Activated T-helper 2 cell treated with anti-CD3 and anti-CD28 coated beads, Interferon-gamma antibody, Interleukin-2, Interleukin-4, amounts not matched to agents 10 μg/mL and 5 μg/mL and 100 μg/mL, durations not matched to agents 14 hours and 24 hours and 36 hours (primary cell): ENCODE measurements around the gene ALDOC. TPM values are rescaled to one million over a fixed set of nuclear protein-coding genes. Genes with fewer than 3 reads are reported as not detected.

Experiments used
- DNase-seq: peaks from one replicate; pipeline ENCODE4 v3.0.0; 2021; ENCODE audit warnings: low spot score
- H3K27ac Mint-ChIP-seq: one replicate; pipeline ENCODE4 v1.8.0; 2021; ENCODE audit warnings: mixed read lengths
- H3K27me3 Mint-ChIP-seq: one replicate; pipeline ENCODE4 v1.8.0; 2021; ENCODE audit warnings: low read depth, mixed read lengths
- H3K36me3 Mint-ChIP-seq: one replicate; pipeline ENCODE4 v1.8.0; 2021; ENCODE audit warnings: low read depth, mixed read lengths
- H3K4me1 Mint-ChIP-seq: one replicate; pipeline ENCODE4 v1.8.0; 2021; ENCODE audit warnings: low read depth, mixed read lengths
- H3K4me3 Mint-ChIP-seq: one replicate; pipeline ENCODE4 v1.8.0; 2021; ENCODE audit warnings: low read depth, mild to moderate bottlenecking, moderate library complexity, mixed read lengths
- H3K9me3 Mint-ChIP-seq: one replicate; pipeline ENCODE4 v1.8.0; 2021; ENCODE audit warnings: mixed read lengths
- intact Hi-C: fragments of 100-400 bp; cut with micrococcal nuclease; formaldehyde crosslinking; loops from one replicate; pipeline ENCODE4 v1.15.1; 2023
- total RNA-seq: library from RNA; stranded (reverse); gene quantifications from 2 replicates; pipeline ENCODE4 v1.2.3, GENCODE V29; 2022

The ALDOC gene
- total RNA-seq, result 95.0 and 95.7 TPM in 2 replicates

- intact Hi-C loops, result loop anchor here (1.0 kb wide), 1 partner anchor 21 kb away; no protein-coding TSS in a partner anchor
- H3K9me3 Mint-ChIP-seq, result no peaks in the 10 kb centered on the region
- DNase-seq, result peak; percentile 97
- peak within 1 kb of the TSS; percentile 93 for H3K27ac Mint-ChIP-seq
- H3K36me3 Mint-ChIP-seq, result peaks cover 69% of the 10 kb centered on the region
- peak within 1 kb of the TSS; percentile 91 for H3K4me3 Mint-ChIP-seq
- H3K4me1 Mint-ChIP-seq, result peaks cover 57% of the 10 kb centered on the region
- no peaks in the 10 kb centered on the region for H3K27me3 Mint-ChIP-seq
These were observed at the start of gene ALDOC for GRCh38 chr17:28576758-28577465. Gene ALDOC (minus strand): TSS chr17:28576895. CDS start chr17:28575532, 1,363 bp downstream.

GRCh38 chr17:28624148-28624547, 47.5 kb upstream of the ALDOC start:
- intact Hi-C loops, result loop anchor here (5.0 kb wide), 1 partner anchor 48 kb away; no protein-coding TSS in a partner anchor
- H3K27ac Mint-ChIP-seq, result no peak overlapping the region
- no peak for DNase-seq
- peaks cover 4% of the 10 kb centered on the region for H3K4me1 Mint-ChIP-seq
- H3K4me3 Mint-ChIP-seq, result no peak overlapping the region
- peaks cover 86% of the 10 kb centered on the region for H3K36me3 Mint-ChIP-seq
- no peaks in the 10 kb centered on the region for H3K9me3 Mint-ChIP-seq
- H3K27me3 Mint-ChIP-seq, result no peaks in the 10 kb centered on the region

- no peaks in the 10 kb centered on the region for H3K9me3 Mint-ChIP-seq
- H3K27ac Mint-ChIP-seq, result no peak overlapping the region
- no peak for DNase-seq
- intact Hi-C loops, result loop anchor here (5.0 kb wide), 1 partner anchor 49 kb away; no protein-coding TSS in a partner anchor
- H3K36me3 Mint-ChIP-seq, result peaks cover 90% of the 10 kb centered on the region
- H3K4me1 Mint-ChIP-seq, result peaks cover 4% of the 10 kb centered on the region
- no peak overlapping the region for H3K4me3 Mint-ChIP-seq
- H3K27me3 Mint-ChIP-seq, result no peaks in the 10 kb centered on the region
These were observed 47.0 kb upstream of the ALDOC start for GRCh38 chr17:28623696-28624095.

- no peaks in the 10 kb centered on the region for H3K27me3 Mint-ChIP-seq
- no peaks in the 10 kb centered on the region for H3K9me3 Mint-ChIP-seq
- H3K4me3 Mint-ChIP-seq, result no peak overlapping the region
- no peak overlapping the region for H3K27ac Mint-ChIP-seq
- H3K36me3 Mint-ChIP-seq, result peaks cover 89% of the 10 kb centered on the region
- DNase-seq, result no peak
- intact Hi-C loops, result loop anchor here (5.0 kb wide), 1 partner anchor 50 kb away; no protein-coding TSS in a partner anchor
- H3K4me1 Mint-ChIP-seq, result peaks cover 4% of the 10 kb centered on the region
These were observed 45.5 kb upstream of the ALDOC start for GRCh38 chr17:28622186-28622585.

GRCh38 chr17:28620010-28620409, 43.3 kb upstream of the ALDOC start:
- Mint-ChIP-seq H3K4me3 (no peak overlapping the region), H3K4me1 (no peaks in the 10 kb centered on the region), H3K27ac (no peak overlapping the region), H3K36me3 (peaks cover 92% of the 10 kb centered on the region), H3K9me3 (no peaks in the 10 kb centered on the region), H3K27me3 (no peaks in the 10 kb centered on the region)
- DNase-seq, result no peak
- intact Hi-C loops, result loop anchor here (5.0 kb wide), 1 partner anchor 52 kb away; no protein-coding TSS in a partner anchor

GRCh38 chr17:28618464-28618863, 41.8 kb upstream of the ALDOC start:
- no peak overlapping the region for H3K27ac Mint-ChIP-seq
- H3K4me1 Mint-ChIP-seq, result no peaks in the 10 kb centered on the region
- DNase-seq, result no peak
- H3K4me3 Mint-ChIP-seq, result no peak overlapping the region
- H3K36me3 Mint-ChIP-seq, result peaks cover 93% of the 10 kb centered on the region
- H3K27me3 Mint-ChIP-seq, result no peaks in the 10 kb centered on the region
- intact Hi-C loops, result loop anchor here (10.0 kb wide), 1 partner anchor 124 kb away; no protein-coding TSS in a partner anchor
- H3K9me3 Mint-ChIP-seq, result no peaks in the 10 kb centered on the region

- intact Hi-C loops, result loop anchor here (10.0 kb wide), 1 partner anchor 121 kb away; no protein-coding TSS in a partner anchor
- H3K9me3 Mint-ChIP-seq, result no peaks in the 10 kb centered on the region
- no peaks in the 10 kb centered on the region for H3K27me3 Mint-ChIP-seq
- no peak overlapping the region for H3K27ac Mint-ChIP-seq
- H3K4me1 Mint-ChIP-seq, result no peaks in the 10 kb centered on the region
- H3K36me3 Mint-ChIP-seq, result peaks cover 92% of the 10 kb centered on the region
- DNase-seq, result no peak
- H3K4me3 Mint-ChIP-seq, result no peak overlapping the region
These were observed 39.6 kb upstream of the ALDOC start for GRCh38 chr17:28616281-28616680.

- Mint-ChIP-seq H3K4me1 (no peaks in the 10 kb centered on the region), H3K27ac (no peak overlapping the region), H3K27me3 (no peaks in the 10 kb centered on the region), H3K9me3 (no peaks in the 10 kb centered on the region), H3K4me3 (no peak overlapping the region), H3K36me3 (peaks cover 89% of the 10 kb centered on the region)
- DNase-seq, result no peak
- intact Hi-C loops, result loop anchor here (10.0 kb wide), 1 partner anchor 121 kb away; no protein-coding TSS in a partner anchor
These were observed 38.7 kb upstream of the ALDOC start for GRCh38 chr17:28615260-28615940.

- H3K27ac Mint-ChIP-seq, result peak within 1 kb of the TSS; percentile 3
- no peaks in the 10 kb centered on the region for H3K27me3 Mint-ChIP-seq
- H3K36me3 Mint-ChIP-seq, result peaks cover 84% of the 10 kb centered on the region
- DNase-seq, result no peak
- H3K4me1 Mint-ChIP-seq, result no peaks in the 10 kb centered on the region
- H3K4me3 Mint-ChIP-seq, result no peak within 1 kb of the TSS
- intact Hi-C loops, result loop anchor here (10.0 kb wide), 1 partner anchor 119 kb away; no protein-coding TSS in a partner anchor
- no peaks in the 10 kb centered on the region for H3K9me3 Mint-ChIP-seq
These were observed 37.3 kb upstream of the ALDOC start, which contains the start of gene RSKR for GRCh38 chr17:28613931-28614381. Gene RSKR (minus strand): TSS chr17:28614185. CDS start chr17:28614161, 24 bp downstream.

GRCh38 chr17:28612936-28613872, 36.5 kb upstream of the ALDOC start:
- no peak for DNase-seq
- H3K9me3 Mint-ChIP-seq, result no peaks in the 10 kb centered on the region
- H3K4me3 Mint-ChIP-seq, result no peak overlapping the region
- intact Hi-C loops, result loop anchor here (10.0 kb wide), 1 partner anchor 118 kb away; no protein-coding TSS in a partner anchor
- H3K27me3 Mint-ChIP-seq, result no peaks in the 10 kb centered on the region
- H3K36me3 Mint-ChIP-seq, result peaks cover 77% of the 10 kb centered on the region
- H3K4me1 Mint-ChIP-seq, result no peaks in the 10 kb centered on the region
- H3K27ac Mint-ChIP-seq, result no peak overlapping the region

GRCh38 chr17:28612531-28612930, 35.8 kb upstream of the ALDOC start:
- no peak for DNase-seq
- no peaks in the 10 kb centered on the region for H3K27me3 Mint-ChIP-seq
- H3K36me3 Mint-ChIP-seq, result peaks cover 77% of the 10 kb centered on the region
- intact Hi-C loops, result loop anchor here (10.0 kb wide), 1 partner anchor 118 kb away; no protein-coding TSS in a partner anchor
- no peak overlapping the region for H3K27ac Mint-ChIP-seq
- no peak overlapping the region for H3K4me3 Mint-ChIP-seq
- no peaks in the 10 kb centered on the region for H3K4me1 Mint-ChIP-seq
- H3K9me3 Mint-ChIP-seq, result no peaks in the 10 kb centered on the region

GRCh38 chr17:28610376-28610775, 33.7 kb upstream of the ALDOC start:
- Mint-ChIP-seq H3K27ac (no peak overlapping the region), H3K9me3 (no peaks in the 10 kb centered on the region), H3K4me1 (no peaks in the 10 kb centered on the region), H3K27me3 (no peaks in the 10 kb centered on the region), H3K36me3 (peaks cover 64% of the 10 kb centered on the region), H3K4me3 (no peak overlapping the region)
- no peak for DNase-seq
- intact Hi-C loops, result loop anchor here (10.0 kb wide), 1 partner anchor 116 kb away; no protein-coding TSS in a partner anchor
